GM18907 (cell line): Measurements from ENCODE around the gene HCFC2.

Experiments
- ATAC-seq: cut with Tn5 transposase; IDR thresholded peaks from one replicate; pipeline ENCODE4 v1.9.1; 2021; ENCODE audit warnings: mild to moderate bottlenecking, moderate library complexity; ENCODE audit not compliant: unreplicated experiment

Gene HCFC2

DNA sequence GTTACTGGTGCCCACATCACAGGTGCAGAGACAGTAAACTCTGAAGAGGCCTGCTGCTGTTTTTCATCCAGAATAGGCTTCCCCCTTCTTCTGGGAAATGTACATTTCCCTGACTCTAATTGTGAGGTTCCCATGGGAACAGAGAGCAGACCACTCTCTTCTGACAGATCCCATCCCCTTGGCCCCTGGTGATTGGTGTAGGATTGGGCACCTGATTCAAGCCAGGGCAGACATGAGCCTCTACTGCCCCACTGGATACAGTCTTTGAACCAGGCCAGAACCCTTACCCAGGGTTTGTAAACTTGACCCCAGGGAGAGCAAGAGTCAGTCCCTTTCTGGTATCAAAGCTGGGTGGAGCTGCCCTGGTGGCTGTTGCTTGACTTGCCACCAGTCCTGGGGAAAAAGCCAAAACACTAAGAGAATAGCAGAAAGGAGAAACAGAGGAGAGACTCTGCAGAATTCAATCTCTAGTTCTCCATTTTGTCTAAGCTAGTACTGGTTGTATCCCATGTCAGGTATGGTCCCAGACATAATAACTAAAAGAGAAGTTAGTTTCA, 88.4 kb downstream of the HCFC2 start:
- ATAC-seq = no peak

DNA sequence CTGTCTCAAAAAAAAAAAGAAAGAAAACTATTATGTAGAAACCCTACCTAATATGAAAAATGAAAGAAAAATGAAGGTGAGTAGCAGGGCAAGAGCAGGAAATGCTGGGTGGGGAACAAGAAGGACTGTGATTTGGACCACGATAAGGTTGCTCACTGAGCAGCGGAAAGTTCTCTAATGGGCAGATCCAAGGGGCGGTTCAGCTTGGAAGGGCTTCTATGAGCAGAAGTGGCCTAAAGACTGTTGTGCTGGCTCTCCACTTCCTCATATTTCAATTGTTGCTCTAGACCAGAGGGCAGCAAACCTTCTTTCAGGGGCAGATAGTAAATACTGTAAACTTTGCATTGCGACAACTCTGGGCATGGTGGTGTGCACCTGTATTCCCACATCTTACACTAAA, 90.0 kb downstream of the HCFC2 start:
- ATAC-seq = no peak

DNA sequence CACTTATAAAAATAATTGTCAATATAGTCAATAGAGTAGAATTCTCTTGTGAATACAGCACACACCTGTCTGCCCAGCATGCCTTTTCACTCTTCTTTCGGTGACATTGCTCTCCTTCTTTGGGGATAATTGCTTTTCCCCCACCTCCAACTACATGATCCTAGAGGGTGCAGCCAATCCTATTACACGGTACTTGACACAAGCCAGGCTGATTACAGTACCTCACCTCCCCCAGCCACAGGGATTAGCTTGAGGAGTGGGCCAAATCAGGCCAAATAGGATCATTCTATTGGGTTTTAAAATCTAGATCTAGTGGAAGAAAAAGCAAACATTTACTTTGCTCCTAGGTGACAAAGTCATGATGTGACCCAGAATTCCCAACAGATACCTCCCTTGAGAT, 90.5 kb downstream of the HCFC2 start:
- ATAC-seq = no peak
